K562 (cell line): Measurements from ENCODE around the gene ERCC6. TPM values are rescaled to one million over a fixed set of nuclear protein-coding genes. Genes with fewer than 3 reads are reported as not detected.

Experiments used
- ATAC-seq: fragments of 200-7000 bp; cut with Tn5 transposase; 3 replicates; pipeline ENCODE4 v1.9.1; 2020; ENCODE audit warnings: moderate library complexity
- BruUV-seq: library from RNA; stranded (reverse); fragments of 400-500 nt; replicated peaks from 2 replicates; lab custom pipeline; 2021; lab: Mats Ljungman, UMichigan
- CTCF ChIA-PET: fragments of 300-600 bp; formaldehyde crosslinking; extraction: SDS; loops from one replicate; lab custom pipeline; 2021; ENCODE audit warnings: low intra/inter-chr PET ratio; lab: Yijun Ruan, JAX
- POLR2A ChIA-PET: fragments of 300-600, 350-650 bp; sonication (Branson Sonifier 250); formaldehyde crosslinking; extraction: SDS; loops from one replicate; lab custom pipeline; 2021; ENCODE audit warnings: antibody characterized with exemption, inconsistent platforms; lab: Yijun Ruan, JAX
- DNase-seq, 4 experiments: peaks; one replicate each; pipeline versions ENCODE4 v3.0.0 to v3.0.0-alpha.2; 2011 to 2018; ENCODE audit warnings: low spot score in 3 of 4, mixed read lengths in 3 of 4; ENCODE audit errors: extremely low read depth in 1 of 4
- FAIRE-seq: peaks from 2 replicates; lab custom pipeline; 2011; peaks lifted over from hg19 to GRCh38; lab: Jason Lieb, UNC
- H2AFZ ChIP-seq: 2 replicates; pipeline ENCODE4 v1.6.0; 2011; ENCODE audit warnings: low read depth, low read length, control low read depth, inconsistent platforms
- H3K27ac ChIP-seq: fragments of 200-600 bp; 3 replicates; pipeline ENCODE4 v1.8.0; 2011; ENCODE audit warnings: low read depth, mild to moderate bottlenecking, control low read depth, inconsistent platforms, low read length, moderate library complexity, mixed read lengths; ENCODE audit errors: extremely low read depth
- H3K27me3 ChIP-seq, 2 experiments: fragments of 300-600 bp in 1 of 2; 2 replicates in 1 of 2; 3 replicates in 1 of 2; pipeline versions ENCODE4 v1.6.0 to v1.8.0; 2011; ENCODE audit warnings: inconsistent platforms in 2 of 2, low read length in 2 of 2, mild to moderate bottlenecking in 1 of 2, mixed read lengths in 1 of 2, moderate library complexity in 1 of 2; ENCODE audit not compliant: control insufficient read depth in 2 of 2, insufficient read depth in 2 of 2
- H3K36me3 ChIP-seq: fragments of 300-600 bp; 3 replicates; pipeline ENCODE4 v1.8.0; 2011; ENCODE audit warnings: mild to moderate bottlenecking, low read length, inconsistent platforms; ENCODE audit not compliant: control insufficient read depth, insufficient read depth
- H3K4me1 ChIP-seq, 2 experiments: fragments of 200-600 bp in 1 of 2; replicated peaks in 1 of 2; 2 replicates in 1 of 2; 3 replicates in 1 of 2; pipeline versions ENCODE4 v1.5.1 to v1.8.0; 2011; ENCODE audit warnings: inconsistent platforms in 2 of 2, low read length in 2 of 2, mild to moderate bottlenecking in 1 of 2, mixed read lengths in 1 of 2, moderate library complexity in 1 of 2; ENCODE audit not compliant: control insufficient read depth in 2 of 2, insufficient read depth in 2 of 2
- H3K4me2 ChIP-seq: 2 replicates; pipeline ENCODE4 v1.6.1; 2011; ENCODE audit warnings: low read length, control low read depth, inconsistent platforms, mixed read lengths; ENCODE audit not compliant: insufficient read depth
- H3K4me3 ChIP-seq: fragments of 200-600 bp; sonication (generic), shearing (Covaris generic); 2 replicates; pipeline ENCODE4 v1.5.1; 2016; ENCODE audit warnings: control low read depth, inconsistent platforms
- H3K79me2 ChIP-seq: fragments of 200-600 bp; 3 replicates; pipeline ENCODE4 v1.8.0; 2011; ENCODE audit warnings: low read length, inconsistent platforms; ENCODE audit not compliant: control insufficient read depth, insufficient read depth
- H3K9ac ChIP-seq, 2 experiments: 2 replicates each; pipeline versions ENCODE4 v1.6.0 to v1.6.1; 2011; ENCODE audit warnings: low read depth in 2 of 2, low read length in 2 of 2, control low read depth in 1 of 2, inconsistent platforms in 1 of 2, mild to moderate bottlenecking in 1 of 2, mixed read lengths in 1 of 2; ENCODE audit not compliant: insufficient read depth in 1 of 2
- H3K9me1 ChIP-seq: one replicate; pipeline ENCODE4 v1.6.0; 2011; ENCODE audit warnings: inconsistent platforms, mild to moderate bottlenecking, low read length, moderate library complexity; ENCODE audit not compliant: control insufficient read depth, insufficient read depth
- H3K9me3 ChIP-seq: replicated peaks from 2 replicates; pipeline ENCODE4 v1.5.1; 2011; ENCODE audit warnings: low read depth, low read length, inconsistent platforms; ENCODE audit not compliant: control insufficient read depth, insufficient read depth
- H4K20me1 ChIP-seq: replicated peaks from 2 replicates; pipeline ENCODE4 v1.6.1; 2011; ENCODE audit warnings: low read length, inconsistent platforms, mixed read lengths; ENCODE audit not compliant: control insufficient read depth, insufficient read depth
- ARNT ChIP-seq, 2 experiments: fragments of 450-650 bp; IDR thresholded peaks; 2 replicates each; pipeline ENCODE4 v1.6.1; 2016; ENCODE audit warnings: mild to moderate bottlenecking in 1 of 2
- BRD9 ChIP-seq: fragments of 450-650 bp; IDR thresholded peaks from 2 replicates; pipeline ENCODE4 v1.6.1; 2018; ENCODE audit warnings: low read depth; ENCODE audit not compliant: partially characterized antibody
- CAMTA2 ChIP-seq: fragments of 250-450 bp; sonication (Bioruptor Pico); conservative IDR thresholded peaks from 2 replicates; pipeline ENCODE4 v1.5.1; 2022
- DIDO1 ChIP-seq: fragments of 450-650 bp; IDR thresholded peaks from 2 replicates; pipeline ENCODE4 v1.6.1; 2016; ENCODE audit warnings: low read depth, missing biosample characterization, missing genetic modification characterization
- GABPA ChIP-seq: fragments of 200-800 bp; sonication (Bioruptor generic); conservative IDR thresholded peaks from 2 replicates; pipeline ENCODE4 v1.6.1; 2016; ENCODE audit warnings: low read depth, missing genetic modification characterization, missing compliant biosample characterization
- MEF2A ChIP-seq: IDR thresholded peaks from 2 replicates; pipeline ENCODE4 v1.6.1; 2011; ENCODE audit warnings: low read depth, mild to moderate bottlenecking, low read length, moderate library complexity; ENCODE audit not compliant: control insufficient read depth
- NEUROD1 ChIP-seq: fragments of 150-350 bp; IDR thresholded peaks from 2 replicates; pipeline ENCODE4 v1.6.1; 2014; ENCODE audit warnings: borderline replicate concordance, low read length, low read depth; ENCODE audit not compliant: partially characterized antibody
- POLR3G ChIP-seq: IDR thresholded peaks from 2 replicates; pipeline ENCODE4 v1.6.1; 2011; ENCODE audit not compliant: insufficient read length, insufficient replicate concordance; ENCODE audit errors: extremely low read depth
- PRPF4 ChIP-seq: fragments of 200-400 bp; formaldehyde crosslinking; IDR thresholded peaks from one replicate; pipeline ENCODE4 v1.6.1; 2017; ENCODE audit warnings: low read length, low read depth, mild to moderate bottlenecking; ENCODE audit not compliant: insufficient read depth, poor library complexity, severe bottlenecking
- RBM34 ChIP-seq: fragments of 200-400 bp; formaldehyde crosslinking; IDR thresholded peaks from 2 replicates; pipeline ENCODE4 v1.6.1; 2018; ENCODE audit warnings: low read length, borderline replicate concordance; ENCODE audit not compliant: insufficient read depth
- TCF7L2 ChIP-seq: fragments of 150-350 bp; IDR thresholded peaks from 2 replicates; pipeline ENCODE4 v1.6.1; 2016; ENCODE audit warnings: low read depth, mild to moderate bottlenecking, low read length, moderate library complexity
- XRCC4 ChIP-seq: IDR thresholded peaks from one replicate; pipeline ENCODE4 v1.6.1; 2011; ENCODE audit not compliant: insufficient read depth, insufficient read length; ENCODE audit errors: extremely low read depth
- ZBTB8A ChIP-seq: fragments of 450-650 bp; IDR thresholded peaks from 2 replicates; pipeline ENCODE4 v1.6.1; 2018; ENCODE audit warnings: mild to moderate bottlenecking, moderate library complexity; ENCODE audit not compliant: partially characterized antibody
- ZNF778 ChIP-seq: fragments of 450-650 bp; formaldehyde crosslinking; IDR thresholded peaks from 2 replicates; pipeline ENCODE4 v1.4.0; 2020; ENCODE audit warnings: mild to moderate bottlenecking, moderate library complexity
- WGBS: fragments of 100-300 bp; shearing (Covaris generic); methylation state at CpG from one replicate; pipeline ENCODE4 v1.1.6; 2016; ENCODE audit warnings: low coverage, mixed read lengths; ENCODE audit not compliant: insufficient coverage; ENCODE audit errors: missing lambda C conversion rate; 5-methylcytosine and 5-hydroxymethylcytosine counted together
- in situ Hi-C: fragments of 300-500 bp; cut with MboI; formaldehyde crosslinking; loops from 4 replicates; pipeline ENCODE4 v1.15.0; 2018; ENCODE audit warnings: inconsistent platforms, mixed read lengths
- intact Hi-C: fragments of 100-400 bp; cut with micrococcal nuclease; formaldehyde crosslinking; loops from 2 replicates; pipeline ENCODE4 v1.14.2; 2022
- polyA plus RNA-seq, 8 experiments: library from polyadenylated mRNA; depleted of rRNA in 4 of 8; stranded (reverse) in 5 of 8; unstranded in 3 of 8; fragments of >200 nt; fragmentation: Nextera tagmentation in 2 of 8; fragmentation: Illumina TruSeq in 1 of 8; extraction: Ambion mirVana in 2 of 8; extraction: Trizol in 1 of 8; gene quantifications; 2 replicates each; pipeline versions ENCODE4 v1.2.1 to v1.2.3, GENCODE V29; 2011 to 2014; ENCODE audit warnings: inconsistent platforms in 1 of 8, missing spikeins in 1 of 8
- total RNA-seq, 7 experiments: library from RNA; depleted of rRNA in 6 of 7; stranded (reverse); fragments of >200 nt in 6 of 7; fragmentation: Illumina TruSeq in 2 of 7; extraction: Trizol in 2 of 7; gene quantifications; 2 replicates each; pipeline versions ENCODE4 v1.2.1 to v1.2.3, GENCODE V29; 2011 to 2021; ENCODE audit warnings: low replicate concordance in 1 of 7
- TF ChIP-seq, protein P1 (sequence below): fragments of 450-650 bp; IDR thresholded peaks from 2 replicates; pipeline ENCODE4 v1.6.1; 2016; ENCODE audit warnings: mild to moderate bottlenecking
- TF ChIP-seq, protein P2 (sequence below): fragments of 250-450 bp; sonication (Bioruptor Pico); IDR thresholded peaks from 2 replicates; pipeline ENCODE4 v1.9.0; 2021; ENCODE audit warnings: mild to moderate bottlenecking, inconsistent platforms

Gene ERCC6
- total and polyA plus RNA-seq, 9 of the 15 experiments (the other 6 are each of a cell fraction or from before 2014, with no cell fraction given), result 7.8 to 17.7 (median 11.8) TPM

DNA sequence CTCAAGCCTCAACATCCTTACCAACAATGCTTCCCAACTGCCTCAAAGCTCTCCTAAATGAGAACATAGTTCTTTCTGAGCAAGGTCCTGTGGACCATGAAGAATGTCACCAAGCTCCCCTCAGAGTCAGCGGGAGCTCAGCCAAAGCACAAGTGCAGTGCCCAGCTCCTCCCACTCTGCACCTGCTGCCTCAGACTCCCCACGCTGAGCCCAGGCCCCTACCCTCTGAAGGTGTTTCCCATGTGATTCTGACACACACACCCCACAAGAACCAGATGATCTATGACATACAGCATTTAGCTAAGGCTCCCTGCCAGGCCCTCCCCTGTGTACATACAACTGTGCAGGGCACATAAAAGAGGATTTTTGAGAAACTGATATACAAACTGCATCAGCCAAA, 19.2 kb downstream of the ERCC6 start:
- no peak overlapping the region for H3K27ac ChIP-seq
- 0 out of 3 replicates have a peak, but pooled peaks cover 4% of the 10 kb centered on the region for H3K79me2 ChIP-seq
- H3K9me3 ChIP-seq, result no peaks in the 10 kb centered on the region
- no peak for TF ChIP-seq GABPA (tag)
- no peak for TF ChIP-seq ZBTB8A
- TF ChIP-seq BRD9, result no peak
- no peak for TF ChIP-seq TCF7L2
- TF ChIP-seq, protein P1, sequence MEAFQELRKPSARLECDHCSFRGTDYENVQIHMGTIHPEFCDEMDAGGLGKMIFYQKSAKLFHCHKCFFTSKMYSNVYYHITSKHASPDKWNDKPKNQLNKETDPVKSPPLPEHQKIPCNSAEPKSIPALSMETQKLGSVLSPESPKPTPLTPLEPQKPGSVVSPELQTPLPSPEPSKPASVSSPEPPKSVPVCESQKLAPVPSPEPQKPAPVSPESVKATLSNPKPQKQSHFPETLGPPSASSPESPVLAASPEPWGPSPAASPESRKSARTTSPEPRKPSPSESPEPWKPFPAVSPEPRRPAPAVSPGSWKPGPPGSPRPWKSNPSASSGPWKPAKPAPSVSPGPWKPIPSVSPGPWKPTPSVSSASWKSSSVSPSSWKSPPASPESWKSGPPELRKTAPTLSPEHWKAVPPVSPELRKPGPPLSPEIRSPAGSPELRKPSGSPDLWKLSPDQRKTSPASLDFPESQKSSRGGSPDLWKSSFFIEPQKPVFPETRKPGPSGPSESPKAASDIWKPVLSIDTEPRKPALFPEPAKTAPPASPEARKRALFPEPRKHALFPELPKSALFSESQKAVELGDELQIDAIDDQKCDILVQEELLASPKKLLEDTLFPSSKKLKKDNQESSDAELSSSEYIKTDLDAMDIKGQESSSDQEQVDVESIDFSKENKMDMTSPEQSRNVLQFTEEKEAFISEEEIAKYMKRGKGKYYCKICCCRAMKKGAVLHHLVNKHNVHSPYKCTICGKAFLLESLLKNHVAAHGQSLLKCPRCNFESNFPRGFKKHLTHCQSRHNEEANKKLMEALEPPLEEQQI, result no peak
- TF ChIP-seq ZNF778, result no peak
- TF ChIP-seq ARNT (IDR thresholded peaks at IDR 0.05), result no peak
- TF ChIP-seq NEUROD1, result no peak
- no peak for TF ChIP-seq CAMTA2 (CRISPR knock-in tag)
- TF ChIP-seq MEF2A, result no peak
- TF ChIP-seq, protein P2, sequence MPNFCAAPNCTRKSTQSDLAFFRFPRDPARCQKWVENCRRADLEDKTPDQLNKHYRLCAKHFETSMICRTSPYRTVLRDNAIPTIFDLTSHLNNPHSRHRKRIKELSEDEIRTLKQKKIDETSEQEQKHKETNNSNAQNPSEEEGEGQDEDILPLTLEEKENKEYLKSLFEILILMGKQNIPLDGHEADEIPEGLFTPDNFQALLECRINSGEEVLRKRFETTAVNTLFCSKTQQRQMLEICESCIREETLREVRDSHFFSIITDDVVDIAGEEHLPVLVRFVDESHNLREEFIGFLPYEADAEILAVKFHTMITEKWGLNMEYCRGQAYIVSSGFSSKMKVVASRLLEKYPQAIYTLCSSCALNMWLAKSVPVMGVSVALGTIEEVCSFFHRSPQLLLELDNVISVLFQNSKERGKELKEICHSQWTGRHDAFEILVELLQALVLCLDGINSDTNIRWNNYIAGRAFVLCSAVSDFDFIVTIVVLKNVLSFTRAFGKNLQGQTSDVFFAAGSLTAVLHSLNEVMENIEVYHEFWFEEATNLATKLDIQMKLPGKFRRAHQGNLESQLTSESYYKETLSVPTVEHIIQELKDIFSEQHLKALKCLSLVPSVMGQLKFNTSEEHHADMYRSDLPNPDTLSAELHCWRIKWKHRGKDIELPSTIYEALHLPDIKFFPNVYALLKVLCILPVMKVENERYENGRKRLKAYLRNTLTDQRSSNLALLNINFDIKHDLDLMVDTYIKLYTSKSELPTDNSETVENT (CRISPR knock-in tag), result no peak
- TF ChIP-seq RBM34, result no peak
- no peak for TF ChIP-seq DIDO1 (tag)
- TF ChIP-seq POLR3G, result no peak
- TF ChIP-seq XRCC4, result no peak
- TF ChIP-seq PRPF4, result no peak
- TF ChIP-seq, all 486 proteins: peak for 0
- POLR2A ChIA-PET, result interaction anchor here (0.5 to 1.5 kb wide), 7 partner anchors 10 to 804 kb away, joined by 3 to 6 read pairs (median 3); partner anchors contain the start of gene ERCC6
- in situ Hi-C loops (loop anchor here (5.0 to 10.0 kb wide), 3 partner anchors 107 to 865 kb away; no protein-coding TSS in a partner anchor), intact Hi-C loops (loop anchor here (1.0 to 10.0 kb wide), 2 partner anchors 538 to 775 kb away; no protein-coding TSS in a partner anchor)
- no peak overlapping the region for H3K4me2 ChIP-seq
- no peak overlapping the region for H3K9ac ChIP-seq
- no peak for FAIRE-seq
- no TSS peak for BruUV-seq
- H2AFZ ChIP-seq, result no peak overlapping the region
- no peak for DNase-seq
- H3K36me3 ChIP-seq, result peaks cover 63% of the 10 kb centered on the region
- H4K20me1 ChIP-seq, result peaks cover 12% of the 10 kb centered on the region; the same call in 1 of the 2 replicates
- no peak overlapping the region for H3K4me3 ChIP-seq
- WGBS, result 64% methylated on average over 2 of the region's 2 CpGs
- no peaks in the 10 kb centered on the region for H3K27me3 ChIP-seq
- no peaks in the 10 kb centered on the region for H3K9me1 ChIP-seq
- ATAC-seq, result no peak
- no peaks in the 10 kb centered on the region for H3K4me1 ChIP-seq
- CTCF ChIA-PET, result interaction anchor here (1.7 to 3.1 kb wide), 3 partner anchors 112 to 861 kb away, joined by 10 to 23 read pairs (median 13); no protein-coding TSS in a partner anchor
